GM21737 (cell line): ENCODE measurements around the gene KRTAP23-1.

Experiments
- ATAC-seq: cut with Tn5 transposase; IDR thresholded peaks from one replicate; pipeline ENCODE4 v1.9.1; 2021; ENCODE audit warnings: mild to moderate bottlenecking, moderate library complexity; ENCODE audit not compliant: unreplicated experiment

Gene KRTAP23-1

GRCh38 chr21:30348506-30348905 is at the start of gene KRTAP23-1:
KRTAP23-1 (minus strand) TSS chr21:30348606; CDS start chr21:30348606, 0 bp downstream.
- ATAC-seq = no peak

GRCh38 chr21:30395731-30396130 is 47.3 kb upstream of the KRTAP23-1 start, which contains the start of gene KRTAP13-1:
KRTAP13-1 (plus strand) TSS chr21:30396031; CDS start chr21:30396087, 56 bp downstream.
- no peak for ATAC-seq

GRCh38 chr21:30391492-30392025 is 43.2 kb upstream of the KRTAP23-1 start:
- ATAC-seq = no peak

- no peak for ATAC-seq
Observed at GRCh38 chr21:30382201-30382600, 33.8 kb upstream of the KRTAP23-1 start.

- ATAC-seq = no peak
Observed at GRCh38 chr21:30372139-30372770, 23.8 kb upstream of the KRTAP23-1 start, which contains the start of gene KRTAP13-2. KRTAP13-2 (minus strand) TSS chr21:30372271; CDS start chr21:30372213, 58 bp downstream.

GRCh38 chr21:30355906-30356305 is 7.5 kb upstream of the KRTAP23-1 start:
- no peak for ATAC-seq

- no peak for ATAC-seq
Observed at GRCh38 chr21:30354308-30355005, 6.1 kb upstream of the KRTAP23-1 start.

GRCh38 chr21:30351534-30351933 is 3.1 kb upstream of the KRTAP23-1 start:
- no peak for ATAC-seq

- no peak for ATAC-seq
Observed at GRCh38 chr21:30349572-30349971, 1.2 kb upstream of the KRTAP23-1 start.

GRCh38 chr21:30345014-30345413 is 3.4 kb downstream of the KRTAP23-1 start:
- ATAC-seq = no peak

- no peak for ATAC-seq
Observed at GRCh38 chr21:30340714-30341573, 7.5 kb downstream of the KRTAP23-1 start.

GRCh38 chr21:30338717-30339116 is 9.7 kb downstream of the KRTAP23-1 start:
- no peak for ATAC-seq

GRCh38 chr21:30337772-30338171 is 10.6 kb downstream of the KRTAP23-1 start:
- no peak for ATAC-seq

- ATAC-seq = no peak
Observed at GRCh38 chr21:30337276-30337744, 11.1 kb downstream of the KRTAP23-1 start, which contains the start of gene KRTAP27-1. KRTAP27-1 (minus strand) TSS chr21:30337694; CDS start chr21:30337668, 26 bp downstream.

- ATAC-seq = no peak
Observed at GRCh38 chr21:30336596-30336995, 11.8 kb downstream of the KRTAP23-1 start.

GRCh38 chr21:30333736-30334135 is 14.7 kb downstream of the KRTAP23-1 start:
- no peak for ATAC-seq

GRCh38 chr21:30332681-30333080 is 15.7 kb downstream of the KRTAP23-1 start:
- ATAC-seq = no peak

- no peak for ATAC-seq
Observed at GRCh38 chr21:30329203-30329875, 19.1 kb downstream of the KRTAP23-1 start.

GRCh38 chr21:30326390-30326789 is 22.0 kb downstream of the KRTAP23-1 start:
- ATAC-seq = no peak

- no peak for ATAC-seq
Observed at GRCh38 chr21:30320215-30320614, 28.2 kb downstream of the KRTAP23-1 start, which contains the start of gene KRTAP26-1. KRTAP26-1 (minus strand) TSS chr21:30320315; CDS start chr21:30320035, 280 bp downstream.
